ENCODE measurements around the gene KRTAP10-6. TPM values are rescaled to one million over a fixed set of nuclear protein-coding genes. Genes with fewer than 3 reads are reported as not detected.
A peak's percentile ranks its signal among the peaks of the same experiment; 100 is the strongest.

The KRTAP10-6 gene
- total RNA-seq, 6 donors from 2014 or later, result not detected

DNA sequence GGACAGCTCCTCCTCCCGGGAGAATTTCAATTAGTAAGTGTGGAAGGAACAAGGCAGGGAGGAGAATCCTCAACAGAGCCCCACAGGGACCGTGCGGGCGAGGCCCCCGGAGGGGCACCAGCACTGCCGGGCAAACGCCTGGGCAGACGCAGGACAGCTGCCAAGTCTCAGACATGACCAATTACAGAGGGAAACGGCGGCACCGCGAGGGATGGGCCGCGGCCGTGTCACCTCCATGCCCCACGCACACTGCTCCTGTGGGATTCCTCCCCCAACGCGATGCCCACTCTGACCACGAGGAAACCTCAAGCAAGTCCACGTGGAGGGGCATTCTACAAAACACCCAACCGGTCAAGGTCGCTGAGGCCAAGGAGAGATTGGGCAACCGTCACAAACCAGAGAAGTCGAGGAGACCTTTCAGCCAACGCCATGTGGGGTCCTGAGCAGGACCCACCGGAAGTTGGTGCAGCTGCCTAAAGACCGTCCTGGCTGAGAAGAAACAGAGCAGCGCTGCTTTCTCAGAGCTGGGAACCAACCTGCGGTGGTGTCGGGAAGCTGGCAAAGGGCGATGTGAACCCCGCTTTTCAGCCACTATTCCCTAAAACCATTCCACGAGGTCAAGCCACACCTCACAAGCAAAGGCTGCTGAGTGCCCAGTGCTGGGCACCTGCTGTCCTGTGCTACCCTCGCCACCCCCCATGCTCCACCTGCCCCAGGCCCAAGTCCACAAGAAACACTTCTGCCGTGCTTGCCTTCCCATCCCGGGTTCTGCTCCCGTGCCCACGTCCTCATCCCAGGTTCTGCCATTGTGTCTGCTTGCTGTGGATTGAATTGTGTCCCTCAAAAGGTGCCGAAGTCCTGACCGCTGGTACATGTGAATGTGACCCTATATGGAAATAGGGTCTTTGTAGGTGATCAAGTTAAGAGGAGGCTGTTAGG, 20.2 kb downstream of the KRTAP10-6 start:
- DNase-seq, result peak in 1 of 2 donors; percentile 75

DNA sequence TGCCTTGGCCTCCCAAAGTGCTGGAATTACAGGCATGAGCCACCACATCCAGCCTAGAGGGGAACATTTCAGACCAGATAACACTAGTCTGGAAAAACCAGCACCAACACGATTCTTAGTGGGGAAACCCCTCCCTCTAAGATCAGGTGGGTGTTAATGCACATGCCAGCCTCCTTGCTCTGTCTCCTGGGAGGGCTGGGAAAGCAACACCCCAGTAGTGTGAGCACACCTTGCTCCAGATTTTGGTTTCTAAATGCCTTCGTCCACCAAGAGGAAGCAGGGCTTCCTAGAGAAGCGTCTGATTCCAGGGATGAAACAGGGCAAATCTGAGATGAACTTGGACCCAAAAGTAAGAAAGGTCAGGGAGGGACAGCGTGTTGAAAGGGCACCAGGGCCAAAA, 21.0 kb downstream of the KRTAP10-6 start:
- no peaks in the 10 kb centered on the region for H3K27me3 ChIP-seq
- no peaks in the 10 kb centered on the region for H3K36me3 ChIP-seq
- no peaks in the 10 kb centered on the region for H3K4me1 ChIP-seq
- TF ChIP-seq POLR2A (IDR thresholded peaks at IDR 0.05), result no peak
- TF ChIP-seq, protein P1, sequence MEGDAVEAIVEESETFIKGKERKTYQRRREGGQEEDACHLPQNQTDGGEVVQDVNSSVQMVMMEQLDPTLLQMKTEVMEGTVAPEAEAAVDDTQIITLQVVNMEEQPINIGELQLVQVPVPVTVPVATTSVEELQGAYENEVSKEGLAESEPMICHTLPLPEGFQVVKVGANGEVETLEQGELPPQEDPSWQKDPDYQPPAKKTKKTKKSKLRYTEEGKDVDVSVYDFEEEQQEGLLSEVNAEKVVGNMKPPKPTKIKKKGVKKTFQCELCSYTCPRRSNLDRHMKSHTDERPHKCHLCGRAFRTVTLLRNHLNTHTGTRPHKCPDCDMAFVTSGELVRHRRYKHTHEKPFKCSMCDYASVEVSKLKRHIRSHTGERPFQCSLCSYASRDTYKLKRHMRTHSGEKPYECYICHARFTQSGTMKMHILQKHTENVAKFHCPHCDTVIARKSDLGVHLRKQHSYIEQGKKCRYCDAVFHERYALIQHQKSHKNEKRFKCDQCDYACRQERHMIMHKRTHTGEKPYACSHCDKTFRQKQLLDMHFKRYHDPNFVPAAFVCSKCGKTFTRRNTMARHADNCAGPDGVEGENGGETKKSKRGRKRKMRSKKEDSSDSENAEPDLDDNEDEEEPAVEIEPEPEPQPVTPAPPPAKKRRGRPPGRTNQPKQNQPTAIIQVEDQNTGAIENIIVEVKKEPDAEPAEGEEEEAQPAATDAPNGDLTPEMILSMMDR (IDR thresholded peaks at IDR 0.05), result no peak
- TF ChIP-seq EP300 (IDR thresholded peaks at IDR 0.05), result no peak
- no peak for TF ChIP-seq POLR2AphosphoS5 (IDR thresholded peaks at IDR 0.05)
- no peak overlapping the region for H3K27ac ChIP-seq
- DNase-seq (no peak), ATAC-seq (ENCODE audit: low FRiP score in 2 of 2) (no peak)
- peaks cover 0 to 11% (median 0%) of the 10 kb centered on the region in 4 donors for H3K9me3 ChIP-seq
- 80 to 81% methylated on average over 4 of the region's 4 CpGs for WGBS, 2 donors
- H3K4me3 ChIP-seq, result no peak overlapping the region

More for the DNA sequence above, 20.2 kb downstream of the KRTAP10-6 start:
- peaks cover 0 to 17% (median 7%) of the 10 kb centered on the region in 4 donors for H3K9me3 ChIP-seq
- no peak for ATAC-seq (ENCODE audit: low FRiP score in 2 of 2)
- TF ChIP-seq EP300 (IDR thresholded peaks at IDR 0.05) (no peak), POLR2AphosphoS5 (IDR thresholded peaks at IDR 0.05) (no peak), POLR2A (IDR thresholded peaks at IDR 0.05) (no peak)
- TF ChIP-seq, protein P1 (IDR thresholded peaks at IDR 0.05), result no peak
- 89 to 91% methylated on average over 39 of the region's 40 CpGs for WGBS, 2 donors
- H3K27ac ChIP-seq, result no peak overlapping the region
- H3K36me3 ChIP-seq, result no peaks in the 10 kb centered on the region
- no peak overlapping the region for H3K4me3 ChIP-seq
- no peaks in the 10 kb centered on the region for H3K27me3 ChIP-seq
- no peaks in the 10 kb centered on the region for H3K4me1 ChIP-seq

DNA sequence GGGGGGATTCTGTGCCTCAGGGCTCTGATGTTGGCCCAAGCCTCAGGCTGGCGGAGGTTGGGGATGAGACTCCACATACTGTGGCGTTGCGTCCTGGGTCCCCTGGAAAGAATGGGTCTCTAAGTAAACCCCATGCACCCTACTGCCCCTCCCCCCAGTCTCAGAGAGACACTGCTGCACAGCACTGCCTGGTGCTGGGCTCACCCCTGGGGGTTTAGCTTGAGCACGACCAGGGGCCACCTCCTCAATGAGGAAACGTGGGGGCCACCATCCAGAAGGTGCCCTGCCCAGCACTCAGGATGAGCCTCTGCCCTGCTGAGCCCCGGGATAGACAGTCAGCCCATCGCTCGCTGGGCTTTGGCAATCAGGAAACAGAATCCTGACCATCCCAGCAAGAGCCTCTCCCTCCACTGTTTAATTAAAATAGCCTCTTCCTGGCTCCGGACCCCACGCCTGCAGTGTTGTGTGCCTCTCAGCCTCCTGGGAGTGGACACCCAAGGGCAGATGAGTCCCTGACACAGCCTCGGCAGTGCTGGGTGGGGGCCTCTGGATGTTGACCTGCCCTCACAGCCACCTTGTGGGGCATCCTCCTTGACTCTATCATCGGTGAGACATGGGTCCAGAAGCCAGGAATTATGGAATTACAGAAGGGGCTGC, 22.3 kb downstream of the KRTAP10-6 start:
- Histone ChIP-seq H3K4me1 (no peaks in the 10 kb centered on the region), H3K9me3 (peaks cover 0 to 11% (median 0%) of the 10 kb centered on the region in 4 donors), H3K36me3 (no peaks in the 10 kb centered on the region), H3K4me3 (no peak overlapping the region), H3K27me3 (no peaks in the 10 kb centered on the region), H3K27ac (no peak overlapping the region)
- TF ChIP-seq, protein P1 (IDR thresholded peaks at IDR 0.05), result no peak
- TF ChIP-seq EP300 (IDR thresholded peaks at IDR 0.05) (no peak), POLR2AphosphoS5 (IDR thresholded peaks at IDR 0.05) (no peak), POLR2A (IDR thresholded peaks at IDR 0.05) (no peak)
- ATAC-seq (ENCODE audit: low FRiP score in 2 of 2) (no peak), DNase-seq (no peak)
- 72 to 84% methylated on average over 8 to 12 of the region's 12 CpGs for WGBS, 2 donors

DNA sequence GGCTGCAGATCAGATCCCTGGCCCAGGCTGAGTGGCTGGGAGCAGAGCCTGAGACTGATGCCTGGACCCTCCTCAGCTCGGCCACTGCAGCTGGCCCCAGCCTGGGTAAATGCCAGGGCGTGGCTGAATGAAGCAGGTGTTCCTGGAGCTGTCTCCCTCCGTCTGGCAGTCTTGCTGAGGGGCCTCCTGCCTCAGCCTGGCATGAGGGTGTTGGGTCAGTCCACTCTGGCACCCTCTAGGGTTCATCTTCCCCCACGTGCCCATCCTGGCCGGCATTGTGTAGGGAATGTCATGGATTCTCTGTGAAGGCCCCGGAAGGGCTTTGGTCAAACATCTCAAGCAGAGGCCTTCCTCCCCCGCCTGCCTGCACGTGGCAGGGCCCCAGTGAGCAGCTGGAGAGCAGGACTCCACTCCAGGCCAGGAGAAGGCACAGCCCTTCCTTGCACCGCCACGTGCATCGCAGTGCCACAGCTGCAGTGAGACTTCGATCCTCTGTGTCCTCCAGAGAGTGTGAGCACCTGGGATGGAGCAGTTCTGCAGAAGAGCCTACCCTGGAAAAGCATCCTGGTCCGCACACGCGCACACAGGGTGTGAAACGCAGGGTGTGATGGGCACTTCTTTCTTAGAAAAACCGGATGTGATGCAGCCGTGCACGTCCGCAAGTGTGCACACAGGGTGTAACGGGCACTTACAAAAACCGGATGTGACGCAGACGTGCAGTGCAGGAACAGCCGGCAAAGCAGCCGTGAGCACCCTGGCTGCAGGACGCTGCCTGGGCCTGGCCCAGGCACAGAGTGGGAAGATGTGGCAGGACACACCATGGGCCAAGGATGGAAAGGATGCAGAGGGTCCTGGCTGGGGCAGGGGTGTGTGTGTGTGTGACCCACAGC, 23.4 kb downstream of the KRTAP10-6 start:
- Histone ChIP-seq H3K4me1 (no peaks in the 10 kb centered on the region), H3K4me3 (no peak overlapping the region), H3K27me3 (no peaks in the 10 kb centered on the region), H3K36me3 (no peaks in the 10 kb centered on the region), H3K9me3 (peaks cover 0 to 11% (median 0%) of the 10 kb centered on the region in 4 donors), H3K27ac (no peak overlapping the region)
- TF ChIP-seq POLR2A (IDR thresholded peaks at IDR 0.05), result no peak
- no peak for TF ChIP-seq POLR2AphosphoS5 (IDR thresholded peaks at IDR 0.05)
- TF ChIP-seq, protein P1 (IDR thresholded peaks at IDR 0.05), result no peak
- TF ChIP-seq EP300 (IDR thresholded peaks at IDR 0.05), result no peak
- WGBS, 2 donors, result 80 to 88% methylated on average over 20 to 26 of the region's 27 CpGs
- DNase-seq (no peak), ATAC-seq (ENCODE audit: low FRiP score in 2 of 2) (peak in 1 of 2 donors; percentile 4)
